ENCODE results near the gene CALCR.

DNA sequence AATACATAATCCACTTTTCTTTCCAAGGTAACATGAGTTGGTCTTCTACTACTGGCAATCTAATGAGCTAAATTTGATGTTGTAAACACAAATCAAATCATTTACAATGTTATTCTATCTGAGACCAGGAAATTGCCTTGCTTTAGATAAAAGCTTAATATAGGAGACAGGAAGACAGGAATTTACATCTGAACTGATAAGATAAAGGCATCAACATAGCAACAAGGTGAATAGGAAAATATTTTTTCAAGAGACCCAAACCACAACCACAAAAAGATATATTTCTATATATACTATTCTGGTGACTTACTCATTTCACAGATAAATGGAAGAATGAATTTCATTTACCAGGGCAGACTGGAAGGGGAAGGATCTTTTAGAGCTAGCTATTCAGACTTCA lies 46.3 kb upstream of the CALCR start:
- TF ChIP-seq POLR2A (IDR thresholded peaks at IDR 0.05), result no peak
- TF ChIP-seq, protein P1, sequence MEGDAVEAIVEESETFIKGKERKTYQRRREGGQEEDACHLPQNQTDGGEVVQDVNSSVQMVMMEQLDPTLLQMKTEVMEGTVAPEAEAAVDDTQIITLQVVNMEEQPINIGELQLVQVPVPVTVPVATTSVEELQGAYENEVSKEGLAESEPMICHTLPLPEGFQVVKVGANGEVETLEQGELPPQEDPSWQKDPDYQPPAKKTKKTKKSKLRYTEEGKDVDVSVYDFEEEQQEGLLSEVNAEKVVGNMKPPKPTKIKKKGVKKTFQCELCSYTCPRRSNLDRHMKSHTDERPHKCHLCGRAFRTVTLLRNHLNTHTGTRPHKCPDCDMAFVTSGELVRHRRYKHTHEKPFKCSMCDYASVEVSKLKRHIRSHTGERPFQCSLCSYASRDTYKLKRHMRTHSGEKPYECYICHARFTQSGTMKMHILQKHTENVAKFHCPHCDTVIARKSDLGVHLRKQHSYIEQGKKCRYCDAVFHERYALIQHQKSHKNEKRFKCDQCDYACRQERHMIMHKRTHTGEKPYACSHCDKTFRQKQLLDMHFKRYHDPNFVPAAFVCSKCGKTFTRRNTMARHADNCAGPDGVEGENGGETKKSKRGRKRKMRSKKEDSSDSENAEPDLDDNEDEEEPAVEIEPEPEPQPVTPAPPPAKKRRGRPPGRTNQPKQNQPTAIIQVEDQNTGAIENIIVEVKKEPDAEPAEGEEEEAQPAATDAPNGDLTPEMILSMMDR (IDR thresholded peaks at IDR 0.05), result no peak
